ENCODE data around the gene PHKB.

Gene PHKB

DNA sequence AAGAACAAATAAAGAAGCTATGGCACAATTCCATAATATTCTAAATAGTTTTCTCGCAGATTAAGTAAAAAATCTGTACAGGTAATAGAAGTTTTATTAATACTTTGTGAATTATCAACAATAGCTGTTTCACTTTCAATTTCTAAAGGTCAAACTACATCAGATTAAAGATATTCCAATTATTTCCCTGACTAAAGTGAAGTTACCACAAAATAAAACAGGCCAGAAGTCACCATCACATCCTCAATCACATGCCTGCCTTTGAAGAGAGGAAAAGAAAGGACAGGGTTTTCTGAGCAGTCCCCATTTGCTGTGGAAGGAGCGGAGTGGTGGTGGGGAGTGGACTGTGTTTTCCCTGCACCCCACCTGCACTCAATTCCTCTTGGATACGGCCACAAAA lies 11.3 kb upstream of the PHKB start:
- no peaks in the 10 kb centered on the region for H3K27me3 ChIP-seq (ENCODE audit: insufficient read depth, poor library complexity, severe bottlenecking)
- H3K27ac ChIP-seq (ENCODE audit: poor library complexity, severe bottlenecking): no peak overlapping the region
- no peaks in the 10 kb centered on the region for H3K4me1 ChIP-seq (ENCODE audit: insufficient read depth, poor library complexity, severe bottlenecking)
- H3K9me3 ChIP-seq (ENCODE audit: severe bottlenecking): no peaks in the 10 kb centered on the region
- ATAC-seq (ENCODE audit: low read depth): no peak
- H3K4me3 ChIP-seq (ENCODE audit: severe bottlenecking): no peak overlapping the region
- TF ChIP-seq, protein P1, sequence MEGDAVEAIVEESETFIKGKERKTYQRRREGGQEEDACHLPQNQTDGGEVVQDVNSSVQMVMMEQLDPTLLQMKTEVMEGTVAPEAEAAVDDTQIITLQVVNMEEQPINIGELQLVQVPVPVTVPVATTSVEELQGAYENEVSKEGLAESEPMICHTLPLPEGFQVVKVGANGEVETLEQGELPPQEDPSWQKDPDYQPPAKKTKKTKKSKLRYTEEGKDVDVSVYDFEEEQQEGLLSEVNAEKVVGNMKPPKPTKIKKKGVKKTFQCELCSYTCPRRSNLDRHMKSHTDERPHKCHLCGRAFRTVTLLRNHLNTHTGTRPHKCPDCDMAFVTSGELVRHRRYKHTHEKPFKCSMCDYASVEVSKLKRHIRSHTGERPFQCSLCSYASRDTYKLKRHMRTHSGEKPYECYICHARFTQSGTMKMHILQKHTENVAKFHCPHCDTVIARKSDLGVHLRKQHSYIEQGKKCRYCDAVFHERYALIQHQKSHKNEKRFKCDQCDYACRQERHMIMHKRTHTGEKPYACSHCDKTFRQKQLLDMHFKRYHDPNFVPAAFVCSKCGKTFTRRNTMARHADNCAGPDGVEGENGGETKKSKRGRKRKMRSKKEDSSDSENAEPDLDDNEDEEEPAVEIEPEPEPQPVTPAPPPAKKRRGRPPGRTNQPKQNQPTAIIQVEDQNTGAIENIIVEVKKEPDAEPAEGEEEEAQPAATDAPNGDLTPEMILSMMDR (IDR thresholded peaks at IDR 0.05; ENCODE audit: poor library complexity, severe bottlenecking): no peak
- no peak for DNase-seq (ENCODE audit: low spot score)
- peaks cover 74% of the 10 kb centered on the region for H3K36me3 ChIP-seq (ENCODE audit: low read depth)

DNA sequence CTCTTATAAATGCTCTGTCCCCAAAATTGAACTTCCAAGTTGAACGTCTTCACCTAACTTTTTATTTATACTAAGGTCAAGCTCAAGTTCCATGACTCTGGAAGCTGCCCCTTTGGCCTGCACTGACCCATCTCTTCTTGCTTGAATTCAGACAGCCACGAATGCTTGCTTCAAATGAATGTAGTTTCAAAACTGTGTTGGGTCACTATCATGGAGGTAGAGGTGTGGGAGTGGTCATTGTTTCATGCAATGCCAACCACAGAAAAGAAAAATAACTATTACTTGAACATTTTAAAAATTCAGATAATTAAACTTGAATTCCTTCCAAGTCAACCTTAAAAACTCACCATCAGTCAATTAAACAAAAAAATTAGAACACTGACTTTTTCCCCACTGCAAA lies 2.8 kb upstream of the PHKB start:
- peaks cover 11% of the 10 kb centered on the region for H3K4me1 ChIP-seq (ENCODE audit: insufficient read depth, poor library complexity, severe bottlenecking)
- ATAC-seq (ENCODE audit: low read depth) (no peak), DNase-seq (ENCODE audit: low spot score) (no peak)
- TF ChIP-seq, protein P1 (IDR thresholded peaks at IDR 0.05; ENCODE audit: poor library complexity, severe bottlenecking): no peak
- H3K27ac ChIP-seq (ENCODE audit: poor library complexity, severe bottlenecking): no peak overlapping the region
- H3K4me3 ChIP-seq (ENCODE audit: severe bottlenecking): no peak overlapping the region
- peaks cover 47% of the 10 kb centered on the region for H3K36me3 ChIP-seq (ENCODE audit: low read depth)
- H3K9me3 ChIP-seq (ENCODE audit: severe bottlenecking): no peaks in the 10 kb centered on the region
- H3K27me3 ChIP-seq (ENCODE audit: insufficient read depth, poor library complexity, severe bottlenecking): no peaks in the 10 kb centered on the region

DNA sequence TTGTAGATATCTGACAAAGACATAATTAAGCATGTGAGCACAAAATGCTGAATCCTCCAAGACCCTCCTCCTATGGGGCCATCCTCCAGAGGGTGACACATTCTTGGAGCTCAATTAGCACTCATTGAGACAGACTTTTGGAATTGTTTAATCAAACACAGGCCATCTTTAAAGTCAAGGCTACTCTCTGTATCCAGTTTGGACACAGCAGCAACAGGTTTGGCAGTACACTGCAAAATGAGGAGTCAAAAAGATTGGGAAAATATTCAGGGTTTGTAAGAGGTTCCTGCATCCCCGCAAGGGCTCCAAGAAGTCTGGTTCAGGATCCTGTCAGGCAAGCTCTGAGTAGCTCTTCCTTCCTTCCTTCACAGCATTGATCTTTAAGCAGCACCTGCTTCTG lies 1.5 kb upstream of the PHKB start:
- Histone ChIP-seq H3K36me3 (ENCODE audit: low read depth) (peaks cover 41% of the 10 kb centered on the region), H3K9me3 (ENCODE audit: severe bottlenecking) (no peaks in the 10 kb centered on the region), H3K27ac (ENCODE audit: poor library complexity, severe bottlenecking) (peak overlapping the region; percentile 88), H3K27me3 (ENCODE audit: insufficient read depth, poor library complexity, severe bottlenecking) (no peaks in the 10 kb centered on the region), H3K4me3 (ENCODE audit: severe bottlenecking) (peak overlapping the region; percentile 85), H3K4me1 (ENCODE audit: insufficient read depth, poor library complexity, severe bottlenecking) (peaks cover 19% of the 10 kb centered on the region)
- DNase-seq (ENCODE audit: low spot score) (no peak), ATAC-seq (ENCODE audit: low read depth) (no peak)
- TF ChIP-seq, protein P1 (IDR thresholded peaks at IDR 0.05; ENCODE audit: poor library complexity, severe bottlenecking): no peak

DNA sequence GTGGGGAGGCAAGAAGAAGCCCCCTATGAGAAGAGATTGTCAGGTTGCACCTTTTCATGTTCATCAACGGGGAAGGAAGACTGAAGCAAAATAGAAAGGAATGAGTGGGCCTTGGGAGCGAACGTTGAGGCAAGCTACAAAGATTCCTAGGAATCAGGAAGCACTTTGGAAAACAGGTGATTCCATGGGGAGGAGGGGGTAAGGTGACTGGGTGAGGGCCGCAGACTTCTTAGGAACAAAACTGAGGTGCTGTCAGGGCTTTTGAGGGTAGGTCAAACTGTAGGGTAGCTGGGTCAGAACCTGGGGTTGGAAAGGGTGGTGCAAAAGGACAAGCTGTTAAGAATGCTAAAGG lies 796 bp upstream of the PHKB start:
- ATAC-seq (ENCODE audit: low read depth) (no peak), DNase-seq (ENCODE audit: low spot score) (no peak)
- peaks cover 25% of the 10 kb centered on the region for H3K4me1 ChIP-seq (ENCODE audit: insufficient read depth, poor library complexity, severe bottlenecking)
- peaks cover 43% of the 10 kb centered on the region for H3K36me3 ChIP-seq (ENCODE audit: low read depth)
- H3K27ac ChIP-seq (ENCODE audit: poor library complexity, severe bottlenecking): peak overlapping the region; percentile 88
- no peaks in the 10 kb centered on the region for H3K27me3 ChIP-seq (ENCODE audit: insufficient read depth, poor library complexity, severe bottlenecking)
- H3K4me3 ChIP-seq (ENCODE audit: severe bottlenecking): peak overlapping the region; percentile 85
- no peaks in the 10 kb centered on the region for H3K9me3 ChIP-seq (ENCODE audit: severe bottlenecking)
- TF ChIP-seq, protein P1 (IDR thresholded peaks at IDR 0.05; ENCODE audit: poor library complexity, severe bottlenecking): no peak

DNA sequence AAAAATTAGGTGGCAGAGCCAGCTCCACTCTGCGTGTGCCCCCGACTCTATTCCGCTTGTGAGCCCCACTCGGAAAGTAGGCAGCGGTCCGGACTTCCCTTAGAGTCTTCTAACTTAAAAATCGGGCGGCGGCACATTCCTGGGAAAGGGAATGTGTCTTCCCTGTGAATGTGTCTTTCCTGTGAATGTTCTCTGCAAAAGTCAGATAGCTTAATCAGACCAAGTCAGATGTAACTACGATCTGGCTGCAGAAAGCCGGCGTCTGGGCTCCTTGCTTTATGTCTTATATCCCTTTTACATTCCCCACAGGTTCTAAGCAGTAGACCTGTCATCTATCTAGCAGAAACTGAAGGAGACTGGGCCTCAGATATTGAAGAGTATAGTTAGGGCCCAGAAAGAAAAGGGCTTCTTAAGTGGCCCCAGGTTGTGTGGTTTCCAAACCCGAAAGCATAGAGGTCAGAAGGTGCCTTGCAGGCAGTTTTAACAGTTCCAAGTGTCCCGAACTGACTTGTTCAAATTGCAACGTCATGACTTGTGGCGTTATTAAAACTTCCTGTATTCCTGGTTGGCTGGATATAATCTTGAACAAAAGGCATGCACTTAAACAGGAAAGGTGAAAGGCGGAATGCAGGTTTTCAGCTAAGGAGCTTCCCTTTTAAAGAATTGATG lies 601 bp downstream of the PHKB start:
- H3K27ac ChIP-seq (ENCODE audit: poor library complexity, severe bottlenecking): peak overlapping the region; percentile 88
- ATAC-seq (ENCODE audit: low read depth): peak; percentile 53

More for the DNA sequence above, 601 bp downstream of the PHKB start:
- DNase-seq (ENCODE audit: low spot score): no peak
- H3K9me3 ChIP-seq (ENCODE audit: severe bottlenecking): no peaks in the 10 kb centered on the region
- TF ChIP-seq, protein P1 (IDR thresholded peaks at IDR 0.05; ENCODE audit: poor library complexity, severe bottlenecking): no peak
- H3K27me3 ChIP-seq (ENCODE audit: insufficient read depth, poor library complexity, severe bottlenecking): no peaks in the 10 kb centered on the region
- peaks cover 51% of the 10 kb centered on the region for H3K36me3 ChIP-seq (ENCODE audit: low read depth)
- H3K4me1 ChIP-seq (ENCODE audit: insufficient read depth, poor library complexity, severe bottlenecking): peaks cover 35% of the 10 kb centered on the region
- H3K4me3 ChIP-seq (ENCODE audit: severe bottlenecking): peak overlapping the region; percentile 85

Measured in RWPE2 (cell line).